ENCODE data around the gene ST3GAL6. TPM values are rescaled to one million over a fixed set of nuclear protein-coding genes. Genes with fewer than 3 reads are reported as not detected.

ST3GAL6 gene
- total RNA-seq, 1 donor from 2014 or later, result 2.7 TPM

DNA sequence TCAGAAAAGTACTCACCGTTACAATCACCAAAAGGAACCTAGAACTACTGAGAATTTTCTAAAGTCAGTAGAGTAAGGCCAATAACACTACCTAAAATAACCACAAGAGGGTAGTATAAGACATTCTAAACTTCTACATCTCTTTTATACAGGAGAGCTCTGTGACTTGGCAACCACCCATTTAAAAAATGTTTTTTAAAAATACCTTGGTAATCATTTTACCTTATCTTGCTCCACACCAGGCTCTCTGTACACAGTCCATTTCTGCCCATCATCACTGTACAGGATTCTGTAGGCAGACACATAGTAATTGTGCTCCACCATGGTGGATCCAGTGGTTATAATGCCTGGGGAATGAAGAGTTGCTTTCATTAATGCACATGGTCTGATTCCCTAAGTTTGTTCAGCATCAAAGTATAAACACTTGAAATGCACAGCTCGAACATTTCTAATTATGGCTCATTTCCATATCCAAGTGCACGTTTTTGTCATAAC is 54.5 kb downstream of the ST3GAL6 start:
- TF ChIP-seq, protein P1, sequence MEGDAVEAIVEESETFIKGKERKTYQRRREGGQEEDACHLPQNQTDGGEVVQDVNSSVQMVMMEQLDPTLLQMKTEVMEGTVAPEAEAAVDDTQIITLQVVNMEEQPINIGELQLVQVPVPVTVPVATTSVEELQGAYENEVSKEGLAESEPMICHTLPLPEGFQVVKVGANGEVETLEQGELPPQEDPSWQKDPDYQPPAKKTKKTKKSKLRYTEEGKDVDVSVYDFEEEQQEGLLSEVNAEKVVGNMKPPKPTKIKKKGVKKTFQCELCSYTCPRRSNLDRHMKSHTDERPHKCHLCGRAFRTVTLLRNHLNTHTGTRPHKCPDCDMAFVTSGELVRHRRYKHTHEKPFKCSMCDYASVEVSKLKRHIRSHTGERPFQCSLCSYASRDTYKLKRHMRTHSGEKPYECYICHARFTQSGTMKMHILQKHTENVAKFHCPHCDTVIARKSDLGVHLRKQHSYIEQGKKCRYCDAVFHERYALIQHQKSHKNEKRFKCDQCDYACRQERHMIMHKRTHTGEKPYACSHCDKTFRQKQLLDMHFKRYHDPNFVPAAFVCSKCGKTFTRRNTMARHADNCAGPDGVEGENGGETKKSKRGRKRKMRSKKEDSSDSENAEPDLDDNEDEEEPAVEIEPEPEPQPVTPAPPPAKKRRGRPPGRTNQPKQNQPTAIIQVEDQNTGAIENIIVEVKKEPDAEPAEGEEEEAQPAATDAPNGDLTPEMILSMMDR (IDR thresholded peaks at IDR 0.05), result peak; percentile 65 to 74 (median 70)
- H3K27ac ChIP-seq, result no peak overlapping the region
- DNase-seq (ENCODE audit: low spot score in 2 of 2), result no peak
- no peaks in the 10 kb centered on the region for H3K4me1 ChIP-seq
- no peak overlapping the region for H3K4me3 ChIP-seq
- H3K36me3 ChIP-seq, result peaks cover 5 to 9% of the 10 kb centered on the region in 2 donors
- H3K9me3 ChIP-seq, result no peaks in the 10 kb centered on the region
- intact Hi-C loops (cut with DNase I), result loop anchor here (1.0 to 5.0 kb wide), 2 partner anchors 177 to 970 kb away; no protein-coding TSS in a partner anchor
- no peaks in the 10 kb centered on the region for H3K27me3 ChIP-seq

DNA sequence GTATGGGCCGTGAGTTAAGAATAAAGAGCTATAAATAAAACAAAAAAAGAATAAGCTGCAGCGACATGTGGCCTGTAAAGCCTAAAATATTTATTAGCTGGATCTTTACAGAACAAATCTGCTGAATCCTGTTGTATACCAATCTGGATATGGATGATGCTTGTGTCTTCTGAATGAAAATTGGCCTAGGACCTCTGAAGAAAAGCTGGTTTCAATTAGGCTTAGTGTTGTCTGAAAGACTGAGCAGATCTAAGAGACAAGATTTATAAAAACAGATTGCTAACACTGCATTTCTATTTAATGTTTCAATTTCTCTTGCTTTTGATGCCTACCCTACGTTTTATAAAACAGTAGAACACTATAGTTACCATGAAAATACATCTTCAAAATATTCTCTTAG is 57.9 kb downstream of the ST3GAL6 start:
- DNase-seq (ENCODE audit: low spot score in 2 of 2), result no peak
- H3K4me1 ChIP-seq, result peaks cover 0 to under 1% of the 10 kb centered on the region in 2 donors
- no peaks in the 10 kb centered on the region for H3K9me3 ChIP-seq
- no peak overlapping the region for H3K4me3 ChIP-seq
- H3K27ac ChIP-seq, result no peak overlapping the region
- TF ChIP-seq, protein P1 (IDR thresholded peaks at IDR 0.05), result no peak
- H3K27me3 ChIP-seq, result no peaks in the 10 kb centered on the region
- intact Hi-C loops (cut with DNase I), result no loop called here
- H3K36me3 ChIP-seq, result peaks cover 5 to 9% of the 10 kb centered on the region in 2 donors

DNA sequence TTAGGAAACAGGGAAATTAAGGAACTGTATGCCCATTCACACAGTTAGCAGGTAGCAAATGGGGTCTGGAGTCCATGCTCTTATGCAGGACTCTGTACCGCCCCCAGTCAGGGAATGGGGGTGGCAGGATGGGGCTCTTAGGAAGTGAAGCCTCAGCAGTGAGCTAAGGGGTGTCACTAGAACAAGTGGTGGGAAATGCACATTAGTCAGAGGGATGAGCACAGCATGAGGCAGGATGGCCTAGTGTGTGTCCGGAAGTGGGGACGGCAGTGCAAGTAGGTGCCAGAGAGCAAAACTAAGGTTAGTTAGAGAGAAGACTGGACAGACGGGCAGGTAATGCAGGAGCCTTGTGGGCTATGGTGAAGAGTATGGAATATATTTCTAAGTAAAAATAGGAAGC is 60.7 kb downstream of the ST3GAL6 start:
- Histone ChIP-seq H3K9me3 (peaks cover 0 to under 1% of the 10 kb centered on the region in 2 donors), H3K4me1 (peaks cover 0 to 9% of the 10 kb centered on the region in 2 donors), H3K4me3 (no peak overlapping the region), H3K27ac (no peak overlapping the region), H3K36me3 (peaks cover 0 to 7% of the 10 kb centered on the region in 2 donors), H3K27me3 (no peaks in the 10 kb centered on the region)
- intact Hi-C loops (cut with DNase I), result no loop called here
- TF ChIP-seq, protein P1 (IDR thresholded peaks at IDR 0.05), result no peak
- no peak for DNase-seq (ENCODE audit: low spot score in 2 of 2)

DNA sequence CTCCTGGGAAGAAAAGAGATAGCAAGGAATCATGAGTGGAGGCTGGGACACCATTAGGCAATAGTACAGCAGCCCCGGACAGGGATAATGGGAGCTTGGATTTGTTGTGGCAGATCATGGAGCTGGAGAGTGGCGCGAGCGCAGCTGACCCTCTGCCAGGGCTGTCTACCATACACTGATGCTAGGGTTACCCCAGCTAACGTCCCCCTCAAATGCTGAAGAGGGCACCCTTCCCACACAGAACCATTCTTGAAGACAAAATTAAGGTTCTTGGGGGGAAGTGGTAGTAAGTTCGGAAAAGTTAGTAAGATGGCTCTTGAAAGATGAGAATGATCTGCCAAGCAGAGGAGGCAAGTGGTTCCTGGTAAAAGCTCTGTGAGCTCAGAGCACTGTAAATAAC is 61.1 kb downstream of the ST3GAL6 start:
- Histone ChIP-seq H3K4me1 (peaks cover 0 to 9% of the 10 kb centered on the region in 2 donors), H3K27ac (no peak overlapping the region), H3K4me3 (no peak overlapping the region), H3K27me3 (no peaks in the 10 kb centered on the region), H3K36me3 (peaks cover 0 to 7% of the 10 kb centered on the region in 2 donors), H3K9me3 (peaks cover 0 to 5% of the 10 kb centered on the region in 2 donors)
- intact Hi-C loops (cut with DNase I), result no loop called here
- TF ChIP-seq, protein P1 (IDR thresholded peaks at IDR 0.05), result no peak
- no peak for DNase-seq (ENCODE audit: low spot score in 2 of 2)

DNA sequence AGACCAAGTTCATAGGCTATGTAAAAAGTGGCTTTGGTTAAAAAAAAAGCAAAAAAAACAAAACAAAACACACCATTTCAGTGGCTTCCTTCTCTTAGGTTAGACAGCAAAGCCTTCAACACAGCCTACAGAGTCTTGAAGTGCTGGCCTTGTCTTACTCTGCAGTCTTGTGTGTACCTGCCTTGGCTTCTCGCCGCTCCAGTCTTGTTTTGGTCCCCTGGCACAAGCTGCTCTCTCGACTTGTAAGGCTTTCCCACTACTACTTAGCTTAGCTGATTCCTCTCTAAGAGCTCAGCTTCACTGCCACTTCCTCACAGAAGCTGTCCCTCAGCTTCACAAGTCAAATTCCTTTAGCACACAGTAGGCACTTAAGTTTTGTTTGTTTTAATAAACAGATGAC is 63.0 kb downstream of the ST3GAL6 start:
- Histone ChIP-seq H3K27me3 (no peaks in the 10 kb centered on the region), H3K27ac (no peak overlapping the region), H3K4me3 (no peak overlapping the region), H3K4me1 (peaks cover 0 to 9% of the 10 kb centered on the region in 2 donors), H3K36me3 (peaks cover 0 to 5% of the 10 kb centered on the region in 2 donors), H3K9me3 (peaks cover 4 to 19% of the 10 kb centered on the region in 2 donors)
- intact Hi-C loops (cut with DNase I), result no loop called here
- TF ChIP-seq, protein P1 (IDR thresholded peaks at IDR 0.05), result no peak
- no peak for DNase-seq (ENCODE audit: low spot score in 2 of 2)

Measured in ascending aorta (tissue), 2 donors.